ENCODE results near the gene PPIG.

DNA sequence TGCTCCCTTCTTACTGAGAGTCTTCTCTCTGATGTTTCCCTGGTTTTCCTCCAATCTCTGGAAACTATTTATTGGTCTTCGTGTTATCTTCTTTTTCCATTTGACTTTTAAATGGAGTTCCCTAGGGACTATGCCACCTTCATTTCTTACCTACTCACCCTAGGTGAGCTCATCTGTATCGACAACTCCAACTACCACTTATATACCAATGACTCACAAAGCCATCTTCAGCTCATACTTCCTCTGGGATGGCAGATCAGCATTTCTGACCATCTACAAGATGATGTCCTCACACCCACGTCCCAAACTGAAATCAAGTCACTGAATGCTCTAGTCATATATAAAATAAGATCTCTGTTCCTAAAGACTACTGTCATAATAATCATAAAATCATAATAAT is 69.5 kb downstream of the PPIG start:
- TF ChIP-seq, protein P1, sequence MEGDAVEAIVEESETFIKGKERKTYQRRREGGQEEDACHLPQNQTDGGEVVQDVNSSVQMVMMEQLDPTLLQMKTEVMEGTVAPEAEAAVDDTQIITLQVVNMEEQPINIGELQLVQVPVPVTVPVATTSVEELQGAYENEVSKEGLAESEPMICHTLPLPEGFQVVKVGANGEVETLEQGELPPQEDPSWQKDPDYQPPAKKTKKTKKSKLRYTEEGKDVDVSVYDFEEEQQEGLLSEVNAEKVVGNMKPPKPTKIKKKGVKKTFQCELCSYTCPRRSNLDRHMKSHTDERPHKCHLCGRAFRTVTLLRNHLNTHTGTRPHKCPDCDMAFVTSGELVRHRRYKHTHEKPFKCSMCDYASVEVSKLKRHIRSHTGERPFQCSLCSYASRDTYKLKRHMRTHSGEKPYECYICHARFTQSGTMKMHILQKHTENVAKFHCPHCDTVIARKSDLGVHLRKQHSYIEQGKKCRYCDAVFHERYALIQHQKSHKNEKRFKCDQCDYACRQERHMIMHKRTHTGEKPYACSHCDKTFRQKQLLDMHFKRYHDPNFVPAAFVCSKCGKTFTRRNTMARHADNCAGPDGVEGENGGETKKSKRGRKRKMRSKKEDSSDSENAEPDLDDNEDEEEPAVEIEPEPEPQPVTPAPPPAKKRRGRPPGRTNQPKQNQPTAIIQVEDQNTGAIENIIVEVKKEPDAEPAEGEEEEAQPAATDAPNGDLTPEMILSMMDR (IDR thresholded peaks at IDR 0.05) = no peak
- TF ChIP-seq POLR2A (IDR thresholded peaks at IDR 0.05) = no peak

Data from stomach (tissue), 4 donors.